Adrenal gland (tissue), 5 donors: ENCODE results near the gene MAP3K7.

Experiments
- CTCF ChIP-seq, 6 experiments: fragments of 450-650 bp in 4 of 6; fragments of 200-600 bp in 2 of 6; sonication (generic) in 1 of 6; IDR thresholded peaks; 1 replicate in 5 of 6; 2 replicates in 1 of 6; pipeline versions ENCODE4 v1.5.1 to v1.8.0; 2016 to 2021; ENCODE audit warnings: antibody characterized with exemption in 6 of 6, mild to moderate bottlenecking in 2 of 6, moderate library complexity in 1 of 6
- POLR2A ChIP-seq, 2 donors: fragments of 450-650 bp; IDR thresholded peaks; one replicate each; pipeline ENCODE4 v1.6.1; 2017; ENCODE audit warnings: antibody characterized with exemption in 2 of 2, mild to moderate bottlenecking in 2 of 2, moderate library complexity in 1 of 2
- donor health status: DM: no; HTN: no; CAD: no.

GRCh38 chr6:90581146-90581545 is 5.7 kb downstream of the MAP3K7 start:
- TF ChIP-seq CTCF (IDR thresholded peaks at IDR 0.05) (no peak), POLR2A (IDR thresholded peaks at IDR 0.05) (no peak)
